Esophagus (tissue), 2 donors: ENCODE data around the gene DOLPP1. TPM values are rescaled to one million over a fixed set of nuclear protein-coding genes. Genes with fewer than 3 reads are reported as not detected.

ENCODE experiments used
- H3K27ac ChIP-seq, 2 donors: one replicate each; pipeline ENCODE4 v1.5.1; 2013; ENCODE audit warnings: low read depth in 2 of 2, mild to moderate bottlenecking in 2 of 2, inconsistent platforms in 1 of 2, low read length in 1 of 2, moderate library complexity in 1 of 2
- H3K27me3 ChIP-seq, 2 donors: one replicate each; pipeline ENCODE4 v1.6.1; 2013; ENCODE audit warnings: low read length in 2 of 2, control low read depth in 1 of 2, mild to moderate bottlenecking in 1 of 2; ENCODE audit not compliant: insufficient read depth in 2 of 2, control insufficient read depth in 1 of 2
- H3K36me3 ChIP-seq, 2 donors: one replicate each; pipeline ENCODE4 v1.6.1; 2013; ENCODE audit warnings: low read length in 1 of 2; ENCODE audit not compliant: control insufficient read depth in 2 of 2, insufficient read depth in 2 of 2
- H3K4me1 ChIP-seq, 2 donors: one replicate each; pipeline ENCODE4 v1.6.1; 2013; ENCODE audit warnings: low read length in 1 of 2; ENCODE audit not compliant: control insufficient read depth in 2 of 2, insufficient read depth in 2 of 2
- H3K4me3 ChIP-seq, 2 donors: one replicate each; pipeline ENCODE4 v1.5.1; 2013; ENCODE audit warnings: low read length in 2 of 2, mild to moderate bottlenecking in 2 of 2, low read depth in 1 of 2, moderate library complexity in 1 of 2
- H3K9me3 ChIP-seq, 2 donors: one replicate each; pipeline ENCODE4 v1.6.1; 2013; ENCODE audit warnings: mild to moderate bottlenecking in 2 of 2, low read depth in 1 of 2, low read length in 1 of 2, moderate library complexity in 1 of 2; ENCODE audit not compliant: control insufficient read depth in 2 of 2, insufficient read depth in 1 of 2
- WGBS, 2 donors: extraction: QIAGEN DNeasy Blood & Tissue Kit; methylation state at CpG; one replicate each; pipeline ENCODE4 v1.1.7; 2013; 5-methylcytosine and 5-hydroxymethylcytosine counted together
- polyA plus RNA-seq, 2 donors: library from polyadenylated mRNA; stranded (reverse); fragments of 200-250 nt; gene quantifications; one replicate each; pipeline ENCODE4 v1.2.3, GENCODE V29; 2013
- donor health status: healthy with polysubstance abuse.
- donor health status: Bipolar disorder and iron deficiency.

The DOLPP1 gene
- polyA plus RNA-seq, 2 donors = 11.4 to 16.5 TPM

GRCh38 chr9:129131300-129132145 is 50.6 kb downstream of the DOLPP1 start:
- Histone ChIP-seq H3K4me1 (peaks cover 2% of the 10 kb centered on the region in 2 donors), H3K4me3 (no peak overlapping the region), H3K9me3 (no peaks in the 10 kb centered on the region), H3K27ac (peak overlapping the region in 1 of 2 donors; percentile 40), H3K36me3 (peaks cover 0 to 26% of the 10 kb centered on the region in 2 donors), H3K27me3 (no peaks in the 10 kb centered on the region)
- WGBS, 2 donors = 39 to 41% methylated on average over 13 of the region's 13 CpGs

DNA sequence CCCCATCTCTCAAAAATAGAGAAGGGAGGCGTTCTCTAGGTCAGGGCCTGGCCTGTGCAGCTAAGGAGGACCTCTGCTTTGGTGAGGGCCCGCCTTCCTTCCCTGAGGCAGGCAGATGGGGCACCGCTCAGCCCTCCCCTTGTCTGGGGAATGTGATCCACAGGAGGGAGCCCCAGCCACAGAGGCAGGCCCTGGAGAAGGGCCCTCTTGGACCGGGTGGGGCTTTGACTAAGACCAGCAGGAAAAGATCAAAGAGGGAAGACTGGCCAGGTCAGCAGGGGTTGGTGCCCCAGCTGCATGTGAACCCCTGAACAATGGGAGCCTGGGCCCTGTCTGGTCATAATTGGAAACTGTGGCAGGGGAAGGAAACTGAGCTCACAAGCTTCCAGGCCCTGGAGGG is 52.2 kb downstream of the DOLPP1 start:
- H3K4me3 ChIP-seq = no peak overlapping the region
- H3K4me1 ChIP-seq = peaks cover 2% of the 10 kb centered on the region in 2 donors
- H3K9me3 ChIP-seq = no peaks in the 10 kb centered on the region
- peaks cover 2 to 33% of the 10 kb centered on the region in 2 donors for H3K36me3 ChIP-seq
- 87 to 92% methylated on average over 4 of the region's 4 CpGs for WGBS, 2 donors
- H3K27ac ChIP-seq = no peak overlapping the region
- H3K27me3 ChIP-seq = no peaks in the 10 kb centered on the region

- 86 to 88% methylated on average over 6 of the region's 6 CpGs for WGBS, 2 donors
- H3K27me3 ChIP-seq = no peaks in the 10 kb centered on the region
- H3K27ac ChIP-seq = no peak overlapping the region
- peaks cover 2 to 5% of the 10 kb centered on the region in 2 donors for H3K4me1 ChIP-seq
- H3K36me3 ChIP-seq = peaks cover 2 to 26% of the 10 kb centered on the region in 2 donors
- no peaks in the 10 kb centered on the region for H3K9me3 ChIP-seq
- H3K4me3 ChIP-seq = no peak overlapping the region
Observed at GRCh38 chr9:129135476-129135875, 54.6 kb downstream of the DOLPP1 start.

- Histone ChIP-seq H3K27ac (no peak overlapping the region), H3K9me3 (no peaks in the 10 kb centered on the region), H3K4me1 (peaks cover 5 to 11% of the 10 kb centered on the region in 2 donors), H3K27me3 (no peaks in the 10 kb centered on the region), H3K36me3 (peaks cover 2 to 20% of the 10 kb centered on the region in 2 donors), H3K4me3 (no peak overlapping the region)
- WGBS, 2 donors = 80 to 85% methylated on average over 16 of the region's 16 CpGs
Observed at GRCh38 chr9:129136446-129137035, 55.6 kb downstream of the DOLPP1 start.

DNA sequence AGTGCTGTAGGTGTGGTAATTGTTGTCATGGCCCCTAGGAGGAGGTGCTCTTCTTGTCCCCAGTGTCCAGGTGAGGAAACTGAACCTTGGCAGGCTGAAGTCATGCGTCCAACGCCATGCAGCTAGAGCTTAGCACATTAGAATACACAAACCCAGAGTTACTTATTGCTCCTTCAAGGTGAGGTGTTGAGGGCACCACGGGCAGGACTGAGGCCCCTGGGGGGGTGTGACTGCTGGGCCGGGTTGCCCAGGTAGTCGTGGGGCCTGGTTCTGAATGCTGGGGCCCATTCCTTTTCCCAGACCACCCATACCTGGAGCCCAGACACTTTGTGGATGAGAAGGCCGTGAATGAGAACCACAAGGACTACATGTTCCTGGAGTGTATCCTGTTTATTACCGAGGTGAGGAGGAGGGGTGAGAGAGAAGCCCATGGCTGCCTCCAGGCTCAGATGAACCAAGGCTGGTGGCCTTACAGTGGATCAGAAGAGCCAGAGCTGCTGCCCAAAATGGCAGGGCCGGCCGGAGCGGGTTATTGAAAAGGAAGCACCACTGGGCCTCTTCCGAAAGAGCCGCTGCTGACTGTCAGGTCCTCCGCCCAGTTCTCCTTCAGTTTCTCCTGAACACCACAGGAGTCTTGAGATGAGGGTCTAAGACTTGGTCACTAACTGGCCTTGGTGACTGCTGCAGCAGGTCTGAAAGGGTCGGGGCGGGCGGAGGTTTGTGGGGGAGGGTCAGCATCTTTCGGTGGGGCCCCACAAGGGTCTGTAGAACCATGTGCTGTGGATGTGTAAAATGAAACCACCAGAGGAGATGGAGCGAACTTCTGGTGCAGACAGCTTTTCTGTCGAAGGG is 56.6 kb downstream of the DOLPP1 start:
- no peaks in the 10 kb centered on the region for H3K9me3 ChIP-seq
- H3K27ac ChIP-seq = peak overlapping the region; percentile 99 to 100
- no peak overlapping the region for H3K4me3 ChIP-seq
- peaks cover 2 to 22% of the 10 kb centered on the region in 2 donors for H3K36me3 ChIP-seq
- H3K4me1 ChIP-seq = peaks cover 7 to 19% of the 10 kb centered on the region in 2 donors
- H3K27me3 ChIP-seq = no peaks in the 10 kb centered on the region
- WGBS, 2 donors = 85 to 88% methylated on average over 18 to 19 of the region's 19 CpGs

GRCh38 chr9:129138144-129138462 is 57.2 kb downstream of the DOLPP1 start:
- 77 to 84% methylated on average over 9 of the region's 9 CpGs for WGBS, 2 donors
- Histone ChIP-seq H3K4me3 (no peak overlapping the region), H3K27ac (peak overlapping the region; percentile 99 to 100), H3K36me3 (peaks cover 2 to 26% of the 10 kb centered on the region in 2 donors), H3K9me3 (no peaks in the 10 kb centered on the region), H3K4me1 (peaks cover 10 to 22% of the 10 kb centered on the region in 2 donors), H3K27me3 (no peaks in the 10 kb centered on the region)

GRCh38 chr9:129138476-129139232 is 57.7 kb downstream of the DOLPP1 start:
- Histone ChIP-seq H3K36me3 (peaks cover 2 to 29% of the 10 kb centered on the region in 2 donors), H3K4me3 (no peak overlapping the region), H3K27me3 (no peaks in the 10 kb centered on the region), H3K4me1 (peaks cover 13 to 22% of the 10 kb centered on the region in 2 donors), H3K9me3 (no peaks in the 10 kb centered on the region), H3K27ac (peak overlapping the region; percentile 99 to 100)
- 36 to 38% methylated on average over 21 of the region's 21 CpGs for WGBS, 2 donors

DNA sequence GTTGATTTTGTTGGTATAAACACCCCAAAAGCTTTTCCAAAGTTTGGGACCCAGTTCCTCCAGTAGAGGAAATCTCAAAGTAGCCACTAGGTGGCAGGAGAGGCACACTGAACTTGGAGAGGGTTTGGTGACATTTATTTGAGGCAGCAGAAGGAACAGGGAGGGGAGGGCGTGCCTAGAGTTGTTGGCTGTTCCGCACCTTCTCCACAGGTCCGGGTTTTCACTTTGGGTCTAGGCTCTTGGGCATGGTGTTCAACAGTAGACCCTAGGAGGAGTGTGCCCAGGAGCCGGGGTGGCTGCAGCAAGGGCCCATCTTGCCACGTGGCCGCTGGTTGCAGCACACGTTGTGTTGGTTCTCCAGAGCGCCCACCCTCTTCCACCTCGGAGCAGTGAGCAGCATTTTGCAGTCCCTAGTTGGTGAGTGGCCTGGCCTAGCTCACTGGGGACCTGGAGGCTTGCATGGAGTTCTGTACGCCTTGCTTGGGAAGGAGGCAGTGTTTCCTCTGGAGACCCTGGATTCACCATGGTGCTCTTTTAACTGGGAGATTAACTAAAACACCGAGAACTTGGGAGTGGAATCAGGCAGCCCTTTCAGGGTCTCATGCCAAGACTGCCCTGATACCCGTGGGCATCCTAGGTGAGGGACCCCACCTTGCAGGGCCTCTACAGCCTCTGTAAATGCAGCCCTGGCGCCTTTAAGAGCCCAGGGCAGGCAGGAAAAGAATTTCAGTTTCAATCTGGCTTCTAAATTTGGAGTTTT is 58.5 kb downstream of the DOLPP1 start:
- Histone ChIP-seq H3K4me3 (peak overlapping the region; percentile 40 to 44), H3K9me3 (no peaks in the 10 kb centered on the region), H3K36me3 (peaks cover 2 to 34% of the 10 kb centered on the region in 2 donors), H3K27me3 (no peaks in the 10 kb centered on the region), H3K27ac (peak overlapping the region; percentile 99 to 100), H3K4me1 (peaks cover 13 to 24% of the 10 kb centered on the region in 2 donors)
- 2% methylated on average over 13 of the region's 13 CpGs for WGBS, 2 donors
